Jurkat, Clone E6-1 (cell line): ENCODE results near the gene PDE9A.

Experiments used
- DNase-seq: peaks from one replicate; pipeline ENCODE4 v3.0.0-alpha.2; 2011; ENCODE audit warnings: low read depth, low spot score
- H3K4me3 ChIP-seq: 2 replicates; pipeline ENCODE4 v1.5.1; 2011; ENCODE audit warnings: mild to moderate bottlenecking, low read length, control low read depth, moderate library complexity

Gene PDE9A

GRCh38 chr21:42680429-42680828 is 27.0 kb downstream of the PDE9A start:
- no peak overlapping the region for H3K4me3 ChIP-seq
- DNase-seq = no peak

GRCh38 chr21:42681296-42682206 is 28.1 kb downstream of the PDE9A start:
- no peak for DNase-seq
- H3K4me3 ChIP-seq = no peak overlapping the region

DNA sequence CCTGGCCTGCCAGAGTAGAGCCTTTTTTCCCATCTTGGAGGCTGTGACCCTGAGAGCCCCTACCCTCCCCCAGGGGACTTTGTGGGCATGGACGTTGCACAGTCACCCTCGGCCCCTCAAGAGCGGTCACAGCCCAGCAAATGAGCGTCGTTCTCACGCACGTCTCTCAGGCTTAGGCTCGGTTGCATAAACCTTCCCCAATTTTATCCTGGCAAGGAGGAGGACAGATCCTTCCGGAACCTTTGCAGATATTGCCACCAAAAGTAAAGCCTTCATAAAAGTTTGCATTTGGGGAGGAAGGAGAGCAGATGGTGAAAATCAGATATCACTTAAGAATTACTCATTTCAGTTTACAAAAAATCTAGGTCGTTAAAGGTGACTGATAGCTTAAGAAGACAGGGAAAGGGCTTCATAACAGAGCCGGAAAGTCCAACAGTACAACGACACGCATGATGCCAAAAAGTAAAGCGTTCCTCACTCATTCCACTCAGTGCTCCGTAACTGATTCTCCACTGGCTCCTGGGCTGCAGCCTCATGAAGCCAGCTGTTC is 29.3 kb downstream of the PDE9A start:
- H3K4me3 ChIP-seq = no peak overlapping the region
- DNase-seq = no peak

DNA sequence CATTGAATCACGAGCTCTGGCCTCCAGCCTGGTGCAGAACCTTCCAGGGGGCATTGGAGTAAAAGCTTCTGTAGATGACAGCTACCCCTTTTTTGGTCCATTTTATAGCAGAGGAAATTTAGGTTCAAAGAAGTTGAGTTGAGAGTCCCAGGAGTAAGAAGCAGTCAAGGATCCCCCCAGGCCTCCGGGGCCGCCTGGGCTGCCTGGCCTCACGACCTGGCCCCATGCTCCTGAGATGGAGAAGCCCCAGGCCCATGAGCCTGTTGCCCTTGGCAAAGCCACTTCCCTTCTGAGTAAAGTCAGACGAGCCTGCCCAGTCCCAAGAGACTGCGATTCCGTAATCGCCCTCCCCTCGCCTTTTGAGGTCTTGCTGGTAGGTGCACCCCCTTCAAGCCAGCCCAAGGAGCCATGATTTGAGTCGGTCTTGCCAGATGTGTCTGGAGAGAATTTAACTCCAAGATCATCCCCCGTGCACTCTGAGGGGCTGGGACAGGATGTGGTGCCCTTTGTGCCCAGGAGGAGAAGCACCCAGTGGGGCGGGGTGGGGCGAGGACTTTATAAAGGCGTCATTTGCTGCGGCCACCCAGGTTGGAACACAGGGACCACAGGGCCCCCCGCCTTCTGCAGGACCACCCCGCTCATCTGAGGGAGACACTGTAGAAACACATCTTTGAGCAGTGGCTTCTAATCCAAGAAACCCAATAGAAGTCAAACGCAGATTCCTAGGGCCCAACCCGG is 30.1 kb downstream of the PDE9A start:
- peak overlapping the region; percentile 37 for H3K4me3 ChIP-seq
- peak; percentile 84 for DNase-seq

- DNase-seq = peak; percentile 90
- H3K4me3 ChIP-seq = peak overlapping the region; percentile 37
Measured at GRCh38 chr21:42684109-42684916, 30.9 kb downstream of the PDE9A start.

- no peak for DNase-seq
- no peak overlapping the region for H3K4me3 ChIP-seq
Measured at GRCh38 chr21:42685036-42685435, 31.6 kb downstream of the PDE9A start.

- H3K4me3 ChIP-seq = no peak overlapping the region
- no peak for DNase-seq
Measured at GRCh38 chr21:42685954-42686500, 32.6 kb downstream of the PDE9A start.

DNA sequence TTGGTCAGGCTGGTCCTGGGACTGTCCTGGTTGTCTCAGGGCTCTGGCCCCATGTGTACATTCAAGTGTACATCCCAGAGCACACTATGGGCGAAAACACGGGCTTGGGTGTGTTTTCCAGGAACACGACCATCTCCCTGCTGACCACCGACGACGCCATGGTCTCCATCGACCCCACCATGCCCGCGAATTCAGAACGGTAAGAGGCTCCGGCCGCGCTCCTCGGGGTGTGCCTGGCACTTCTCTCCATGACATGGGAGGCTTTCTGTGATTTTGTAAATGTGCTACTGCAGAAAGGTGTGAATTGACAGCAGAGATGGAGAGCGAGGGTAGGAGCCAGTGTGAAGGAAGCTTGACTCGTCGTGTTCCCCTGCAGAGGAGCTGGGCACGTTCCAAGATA is 34.4 kb downstream of the PDE9A start:
- no peak for DNase-seq
- H3K4me3 ChIP-seq = no peak overlapping the region

GRCh38 chr21:42688226-42688840 is 34.9 kb downstream of the PDE9A start:
- no peak overlapping the region for H3K4me3 ChIP-seq
- no peak for DNase-seq

- no peak for DNase-seq
- no peak overlapping the region for H3K4me3 ChIP-seq
Measured at GRCh38 chr21:42688841-42689371, 35.5 kb downstream of the PDE9A start.

GRCh38 chr21:42690586-42690985 is 37.2 kb downstream of the PDE9A start:
- no peak overlapping the region for H3K4me3 ChIP-seq
- no peak for DNase-seq

- no peak overlapping the region for H3K4me3 ChIP-seq
- DNase-seq = no peak
Measured at GRCh38 chr21:42691901-42692559, 38.6 kb downstream of the PDE9A start.

DNA sequence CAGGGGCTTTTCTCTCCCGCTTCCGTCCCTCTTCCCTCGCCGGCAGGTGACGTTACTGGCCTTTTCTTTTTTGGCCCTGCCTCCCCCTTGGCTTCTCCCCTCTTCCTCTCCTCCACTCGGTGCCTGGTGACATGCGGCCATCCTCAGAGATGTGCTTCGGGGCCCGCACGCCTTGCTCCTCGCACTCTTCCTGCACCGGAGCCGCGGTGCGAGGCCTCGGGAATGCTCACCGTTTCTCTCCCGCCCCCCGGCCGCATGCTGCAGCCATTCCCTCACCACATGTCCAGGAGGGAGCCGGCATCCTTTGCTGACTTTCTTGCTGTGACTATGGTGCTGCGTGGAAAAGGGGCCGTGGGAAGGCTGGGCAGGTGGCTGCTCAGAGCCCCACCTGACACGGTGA is 39.3 kb downstream of the PDE9A start:
- DNase-seq = no peak

GRCh38 chr21:42694751-42695696 is 41.6 kb downstream of the PDE9A start:
- H3K4me3 ChIP-seq = no peak overlapping the region
- no peak for DNase-seq

More for the DNA sequence above, 39.3 kb downstream of the PDE9A start:
- no peak overlapping the region for H3K4me3 ChIP-seq

- H3K4me3 ChIP-seq = no peak overlapping the region
- DNase-seq = no peak
Measured at GRCh38 chr21:42695697-42696380, 42.4 kb downstream of the PDE9A start.

GRCh38 chr21:42696501-42697040 is 43.1 kb downstream of the PDE9A start:
- no peak overlapping the region for H3K4me3 ChIP-seq
- DNase-seq = no peak
